Endothelial cell of umbilical vein (primary cell): ENCODE results near the gene CINP. TPM values are rescaled to one million over a fixed set of nuclear protein-coding genes. Genes with fewer than 3 reads are reported as not detected.
"Not testable (repeated sequence)": the region's sequence is repeated elsewhere in the genome, so short reads cannot be mapped to it uniquely, and the experiment has no call there.

ENCODE experiments used
- BruUV-seq: library from RNA; stranded (reverse); fragments of 400-500 nt; replicated peaks from 2 replicates; lab custom pipeline; 2021; lab: Mats Ljungman, UMichigan
- CTCF ChIA-PET: fragments of 300-600, 350-600 bp; sonication (Branson Sonifier 250); formaldehyde crosslinking; loops from one replicate; lab custom pipeline; 2021; ENCODE audit warnings: antibody characterized with exemption, inconsistent platforms; lab: Charles Lee
- POLR2A ChIA-PET: fragments of 300-600, 350-600 bp; sonication (Branson Sonifier 250); formaldehyde crosslinking; loops from one replicate; lab custom pipeline; 2021; ENCODE audit warnings: antibody characterized with exemption, inconsistent platforms; lab: Charles Lee
- DNase-seq: peaks from one replicate; pipeline ENCODE4 v3.0.0-alpha.2; 2011; ENCODE audit warnings: low read depth, low spot score
- FAIRE-seq: peaks from 2 replicates; lab custom pipeline; 2011; peaks lifted over from hg19 to GRCh38; lab: Jason Lieb, UNC
- H2AFZ ChIP-seq: 2 replicates; pipeline ENCODE4 v1.6.0; 2012; ENCODE audit warnings: low read depth, low read length, control low read depth, inconsistent platforms
- H3K27ac ChIP-seq: 2 replicates; pipeline ENCODE4 v1.5.1; 2011; ENCODE audit warnings: low read depth, mild to moderate bottlenecking, control low read depth, low read length, moderate library complexity; ENCODE audit not compliant: insufficient read depth
- H3K27me3 ChIP-seq, 2 experiments: 2 replicates each; pipeline versions ENCODE4 v1.6.0 to v1.6.1; 2011; ENCODE audit warnings: low read length in 2 of 2, mixed read lengths in 1 of 2; ENCODE audit not compliant: control insufficient read depth in 2 of 2, insufficient read depth in 2 of 2
- H3K36me3 ChIP-seq, 2 experiments: 2 replicates in 1 of 2; 3 replicates in 1 of 2; pipeline ENCODE4 v1.5.1; 2011; ENCODE audit warnings: low read length in 2 of 2, mild to moderate bottlenecking in 1 of 2, moderate library complexity in 1 of 2; ENCODE audit not compliant: control insufficient read depth in 2 of 2, insufficient read depth in 2 of 2; ENCODE audit errors: extremely low read depth in 1 of 2
- H3K4me1 ChIP-seq: 3 replicates; pipeline ENCODE4 v1.5.1; 2011; ENCODE audit warnings: mild to moderate bottlenecking, low read length; ENCODE audit not compliant: control insufficient read depth, insufficient read depth; ENCODE audit errors: extremely low read depth
- H3K4me2 ChIP-seq: 2 replicates; pipeline ENCODE4 v1.6.1; 2011; ENCODE audit warnings: low read length, control low read depth, mixed read lengths; ENCODE audit not compliant: insufficient read depth
- H3K4me3 ChIP-seq, 3 experiments: fragments of 200-600 bp in 1 of 3; sonication (generic), shearing (Covaris generic) in 1 of 3; replicated peaks in 1 of 3; 2 replicates each; pipeline ENCODE4 v1.5.1; 2011 to 2016; ENCODE audit warnings: control low read depth in 3 of 3, low read length in 3 of 3, mild to moderate bottlenecking in 2 of 3, inconsistent platforms in 1 of 3, low read depth in 1 of 3, moderate library complexity in 1 of 3; ENCODE audit not compliant: insufficient read depth in 1 of 3
- H3K79me2 ChIP-seq: 2 replicates; pipeline ENCODE4 v1.6.0; 2012; ENCODE audit warnings: low read length, inconsistent platforms; ENCODE audit not compliant: control insufficient read depth, insufficient read depth
- H3K9ac ChIP-seq: replicated peaks from 2 replicates; pipeline ENCODE3; 2011; ENCODE audit warnings: low read length, control low read depth; ENCODE audit not compliant: insufficient read depth; ENCODE audit errors: extremely low read depth
- H3K9me1 ChIP-seq: replicated peaks from 3 replicates; pipeline ENCODE4 v1.6.0; 2011; ENCODE audit warnings: mild to moderate bottlenecking, low read length; ENCODE audit not compliant: control insufficient read depth, insufficient read depth; ENCODE audit errors: extremely low read depth
- H3K9me3 ChIP-seq: replicated peaks from 2 replicates; pipeline ENCODE4 v1.5.1; 2012; ENCODE audit warnings: low read length, inconsistent platforms; ENCODE audit not compliant: control insufficient read depth, insufficient read depth
- H4K20me1 ChIP-seq: replicated peaks from 2 replicates; pipeline ENCODE3; 2011; ENCODE audit warnings: mild to moderate bottlenecking, low read length; ENCODE audit not compliant: control insufficient read depth, insufficient read depth; ENCODE audit errors: extremely low read depth
- GATA2 ChIP-seq: IDR thresholded peaks from 2 replicates; pipeline ENCODE4 v1.7.0; 2011; ENCODE audit warnings: low read depth, mild to moderate bottlenecking, moderate library complexity, mixed read lengths, low read length; ENCODE audit not compliant: insufficient read length, insufficient read depth
- JUN ChIP-seq: IDR thresholded peaks from 2 replicates; pipeline ENCODE4 v1.6.1; 2011; ENCODE audit warnings: borderline replicate concordance, low read depth; ENCODE audit not compliant: insufficient read length, insufficient read depth
- dilution Hi-C: fragments of 300-500 bp; cut with MboI; formaldehyde crosslinking; loops from one replicate; pipeline ENCODE4 v1.15.0; 2019; ENCODE audit warnings: low sequenced_read_pairs; ENCODE audit not compliant: extremely low pct_ligation_motif_present
- intact Hi-C: fragments of 100-400 bp; cut with micrococcal nuclease; formaldehyde crosslinking; loops from one replicate; pipeline ENCODE4 v1.10.0; 2022
- polyA plus RNA-seq, 4 experiments: library from polyadenylated mRNA; depleted of rRNA in 3 of 4; stranded (reverse) in 3 of 4; unstranded in 1 of 4; fragments of >200 nt; gene quantifications; 2 replicates each; pipeline versions ENCODE4 v1.2.1 to v1.2.3, GENCODE V29; 2011 to 2012; ENCODE audit warnings: missing spikeins in 1 of 4
- total RNA-seq: library from RNA; stranded (reverse); gene quantifications from 2 replicates; pipeline ENCODE4 v1.2.3, GENCODE V29; 2021

Gene CINP
- total and polyA plus RNA-seq, 2 donors (not counting 3 experiments of a cell fraction or from before 2014, with no cell fraction given) = 44.0 to 79.1 TPM

- BruUV-seq = no TSS peak
- Histone ChIP-seq H3K27me3 (no peaks in the 10 kb centered on the region), H3K9me3 (no peaks in the 10 kb centered on the region), H4K20me1 (no peaks in the 10 kb centered on the region), H3K27ac (no peak overlapping the region), H3K36me3 (peaks cover 5 to 10% of the 10 kb centered on the region in 2 experiments), H3K9me1 (no peaks in the 10 kb centered on the region), H3K79me2 (no peaks in the 10 kb centered on the region), H3K9ac (no peak overlapping the region), H3K4me3 (no peak overlapping the region), H2AFZ (no peak overlapping the region), H3K4me2 (no peak overlapping the region), H3K4me1 (peaks cover 18% of the 10 kb centered on the region)
- TF ChIP-seq GATA2 (no peak), JUN (no peak)
- intact Hi-C loops (no loop called here), dilution Hi-C loops (no loop called here)
- FAIRE-seq = no peak
- POLR2A ChIA-PET = no interaction called here
- CTCF ChIA-PET = interaction anchor here (0.6 to 1.7 kb wide), 3 partner anchors 11 to 38 kb away, joined by 3 to 5 read pairs (median 3); partner anchors contain the start of gene TECPR2
- DNase-seq = no peak
These were observed 10.5 kb downstream of the CINP start for GRCh38 chr14:102352213-102352612.

- H2AFZ ChIP-seq, dilution Hi-C loops, H3K79me2 ChIP-seq, H3K27me3 ChIP-seq, H3K9me1 ChIP-seq, H3K4me3 ChIP-seq, H3K36me3 ChIP-seq, H4K20me1 ChIP-seq, BruUV-seq, H3K9ac ChIP-seq, H3K9me3 ChIP-seq: not testable (repeated sequence)
- POLR2A ChIA-PET = interaction anchor here (0.6 kb wide), 1 partner anchor 26 kb away, joined by 3 read pairs; no protein-coding TSS in a partner anchor
- peaks cover 18% of the 10 kb centered on the region for H3K4me1 ChIP-seq
- DNase-seq = peak; percentile 83
- FAIRE-seq = peak; percentile 64
- peak overlapping the region; percentile 75 for H3K27ac ChIP-seq
- peak overlapping the region; percentile 88 for H3K4me2 ChIP-seq
- intact Hi-C loops = loop anchor here (1.0 kb wide), 1 partner anchor 11 kb away; the partner anchor contains the start of genes CINP and TECPR2
- CTCF ChIA-PET = interaction anchor here (0.6 to 1.7 kb wide), 3 partner anchors 12 to 38 kb away, joined by 3 to 5 read pairs (median 3); partner anchors contain the start of gene TECPR2
These were observed 11.1 kb downstream of the CINP start for GRCh38 chr14:102351593-102351992.
